Muscle layer of duodenum (tissue), 2 donors: ENCODE data around the gene ZNF491.
"Not testable (repeated sequence)": the region's sequence is repeated elsewhere in the genome, so short reads cannot be mapped to it uniquely, and the experiment has no call there.

Experiments used
- H3K27ac ChIP-seq: one replicate; pipeline ENCODE4 v1.7.0; 2013; ENCODE audit warnings: mild to moderate bottlenecking, low read length
- H3K27me3 ChIP-seq: one replicate; pipeline ENCODE4 v1.7.0; 2013; ENCODE audit warnings: low read depth, mild to moderate bottlenecking, control low read depth, low read length
- H3K36me3 ChIP-seq, 2 donors: one replicate each; pipeline ENCODE4 v1.7.0; 2013; ENCODE audit warnings: low read length in 2 of 2, control low read depth in 1 of 2, mild to moderate bottlenecking in 1 of 2; ENCODE audit not compliant: insufficient read depth in 2 of 2, control insufficient read depth in 1 of 2
- H3K4me1 ChIP-seq, 2 donors: one replicate each; pipeline ENCODE4 v1.7.0; 2013; ENCODE audit warnings: low read length in 2 of 2, mild to moderate bottlenecking in 2 of 2, control low read depth in 1 of 2, moderate library complexity in 1 of 2; ENCODE audit not compliant: insufficient read depth in 2 of 2, control insufficient read depth in 1 of 2
- H3K4me3 ChIP-seq, 2 donors: one replicate each; pipeline ENCODE4 v1.7.0; 2013; ENCODE audit warnings: low read length in 2 of 2, low read depth in 1 of 2, mild to moderate bottlenecking in 1 of 2
- H3K9me3 ChIP-seq, 2 donors: one replicate each; pipeline ENCODE4 v1.7.0; 2013; ENCODE audit warnings: low read length in 2 of 2, control low read depth in 1 of 2, mild to moderate bottlenecking in 1 of 2; ENCODE audit not compliant: control insufficient read depth in 1 of 2
- donor health status: healthy.

The ZNF491 gene

DNA sequence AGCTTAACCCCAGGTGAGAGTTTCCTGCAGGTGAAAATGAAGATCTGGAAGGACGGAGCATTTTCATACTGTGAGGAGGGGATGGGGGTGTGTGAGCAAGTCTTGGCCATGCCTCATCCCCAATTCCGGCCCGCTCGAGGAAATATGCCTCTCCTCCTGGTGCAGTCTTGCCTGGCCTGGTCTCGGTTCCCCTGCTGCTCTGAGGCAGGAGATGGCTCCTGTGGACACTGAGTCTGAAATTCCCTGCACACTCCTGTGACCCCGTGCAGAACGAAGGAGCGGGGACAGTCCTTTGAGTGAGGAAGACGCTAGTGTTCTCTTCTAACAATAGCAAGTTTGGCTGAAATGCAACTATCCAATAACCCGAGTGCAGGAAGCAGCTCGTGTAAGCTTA lies 49.9 kb downstream of the ZNF491 start:
- Histone ChIP-seq H3K9me3 (no peaks in the 10 kb centered on the region), H3K4me1 (peaks cover 0 to 11% of the 10 kb centered on the region in 2 donors), H3K36me3 (no peaks in the 10 kb centered on the region), H3K27me3 (no peaks in the 10 kb centered on the region), H3K4me3 (peak overlapping the region; percentile 67 to 69), H3K27ac (no peak overlapping the region)

DNA sequence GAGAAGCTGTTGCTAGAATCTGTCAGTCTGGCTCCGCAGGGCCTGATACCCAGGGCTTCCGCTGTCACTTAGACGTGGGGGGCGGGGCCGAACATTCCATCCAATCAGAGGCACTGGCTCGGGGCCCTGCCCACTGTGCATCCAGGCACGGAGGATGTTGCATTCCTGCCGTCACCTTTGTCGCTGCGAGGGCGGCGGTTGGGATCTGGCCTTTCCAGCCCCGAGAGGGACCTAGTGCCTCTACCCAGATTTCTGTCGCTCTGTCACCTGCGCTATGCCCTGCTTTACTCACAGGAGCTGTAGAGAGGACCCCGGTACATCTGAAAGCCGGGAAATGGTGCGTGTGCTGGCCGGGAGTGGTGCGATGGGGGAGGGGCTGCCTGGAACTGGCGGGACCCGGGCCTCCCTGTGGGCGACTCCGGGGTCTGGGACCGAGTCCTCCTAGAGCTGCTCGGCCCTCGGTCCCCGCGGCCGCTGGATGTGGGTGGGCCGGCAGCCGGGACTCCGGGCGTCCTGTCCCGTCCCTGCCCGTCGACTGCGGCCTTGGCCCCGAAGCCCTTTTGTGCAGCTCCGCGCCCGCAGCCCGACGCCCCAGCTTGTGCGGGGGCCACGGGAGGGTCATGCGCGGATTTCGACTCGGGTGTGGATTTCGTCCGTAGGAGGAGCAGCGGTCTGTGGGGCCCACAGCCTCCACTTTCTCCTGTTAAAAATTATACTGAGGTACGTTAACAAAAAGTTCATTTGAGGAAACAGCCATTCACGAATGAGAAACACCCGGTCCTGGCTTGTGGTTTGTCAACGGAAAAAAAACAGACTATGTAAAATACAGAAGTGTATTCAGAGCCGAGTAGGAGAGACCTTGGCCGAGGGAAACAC lies 50.5 kb downstream of the ZNF491 start, which contains the start of gene ZNF439:
ZNF439 (plus strand) TSS at position 133 of the 876 bp plus-strand sequence; CDS start at position 275, 142 bp downstream.
- Histone ChIP-seq H3K36me3 (peaks cover 0 to under 1% of the 10 kb centered on the region in 2 donors), H3K4me1 (peaks cover 0 to 11% of the 10 kb centered on the region in 2 donors), H3K9me3 (no peaks in the 10 kb centered on the region), H3K27ac (no peak within 1 kb of the TSS), H3K4me3 (peak within 1 kb of the TSS; percentile 67 to 69), H3K27me3 (no peaks in the 10 kb centered on the region)

- not testable (repeated sequence) for H3K4me3 ChIP-seq
These were observed 52.0 kb downstream of the ZNF491 start for GRCh38 chr19:11850289-11850688.

DNA sequence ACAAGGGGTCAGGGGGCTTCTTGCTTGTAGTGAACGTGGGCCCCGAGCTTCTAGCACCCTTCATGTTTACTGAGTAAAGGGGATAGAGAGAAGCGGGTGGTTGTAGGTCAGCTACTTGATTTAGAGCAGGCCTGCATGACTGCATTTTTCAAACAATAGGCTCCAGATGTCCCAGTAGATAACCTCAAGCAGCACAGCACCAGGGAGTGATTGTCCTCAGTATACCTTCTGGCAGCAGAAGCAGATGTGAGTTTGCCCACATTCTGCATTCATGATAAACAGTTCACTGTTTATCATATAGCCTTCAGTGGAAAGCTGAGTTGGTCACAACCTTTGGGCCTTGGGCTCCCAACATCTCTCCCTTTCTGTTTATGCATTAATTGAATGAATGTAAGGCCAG lies 55.0 kb downstream of the ZNF491 start:
- H3K36me3 ChIP-seq: peaks cover 0 to 8% of the 10 kb centered on the region in 2 donors
- H3K9me3 ChIP-seq: peaks cover 0 to 7% of the 10 kb centered on the region in 2 donors
- H3K4me1 ChIP-seq: peaks cover 0 to 8% of the 10 kb centered on the region in 2 donors
- no peak overlapping the region for H3K27ac ChIP-seq
- H3K27me3 ChIP-seq: no peaks in the 10 kb centered on the region
- no peak overlapping the region for H3K4me3 ChIP-seq

More at GRCh38 chr19:11850289-11850688, 52.0 kb downstream of the ZNF491 start:
- not testable (repeated sequence) for H3K27ac ChIP-seq, H3K36me3 ChIP-seq, H3K27me3 ChIP-seq, H3K9me3 ChIP-seq
- H3K4me1 ChIP-seq: peaks cover 0 to 11% of the 10 kb centered on the region in 2 donors

DNA sequence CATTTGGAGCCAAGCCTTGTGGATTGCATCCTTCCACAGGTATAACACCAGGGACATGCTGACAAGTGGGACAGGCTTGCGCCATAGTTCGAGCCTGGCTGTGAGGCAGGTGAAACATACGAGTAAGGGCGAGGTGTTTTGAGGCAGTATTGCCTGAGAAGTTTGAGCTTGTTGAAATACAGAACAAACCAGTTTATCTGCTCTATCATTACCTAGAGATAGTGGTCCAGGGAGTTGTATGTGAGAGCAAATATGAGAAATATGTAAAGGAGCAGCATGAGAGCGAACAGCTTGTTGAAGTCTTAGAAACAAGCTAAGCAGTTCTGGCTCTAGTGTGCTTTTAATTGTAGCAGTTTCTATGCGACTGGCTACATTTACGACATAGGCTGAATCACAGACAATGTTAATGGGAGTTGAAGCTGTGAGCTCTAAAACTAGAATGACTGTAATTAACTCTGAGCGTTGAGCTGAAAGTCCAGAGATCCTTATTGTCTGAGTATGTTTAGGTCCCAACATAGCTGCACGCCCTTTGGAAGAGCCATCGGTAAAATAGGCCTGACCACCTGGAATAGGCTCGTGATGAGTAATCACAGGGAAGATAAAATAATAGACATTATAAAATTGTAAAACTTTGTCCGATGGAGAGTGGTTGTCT lies 58.4 kb downstream of the ZNF491 start:
- peaks cover 0 to 11% of the 10 kb centered on the region in 2 donors for H3K36me3 ChIP-seq
- H3K27me3 ChIP-seq: no peaks in the 10 kb centered on the region
- H3K4me3 ChIP-seq: no peak overlapping the region
- H3K27ac ChIP-seq: no peak overlapping the region
- no peaks in the 10 kb centered on the region for H3K4me1 ChIP-seq
- H3K9me3 ChIP-seq: peaks cover 0 to 7% of the 10 kb centered on the region in 2 donors
